Testis (tissue), 3 donors: ENCODE results near the gene CDC42. TPM values are rescaled to one million over a fixed set of nuclear protein-coding genes. Genes with fewer than 3 reads are reported as not detected.

Experiments used
- DNase-seq: peaks from one replicate; pipeline ENCODE4 v3.0.0-alpha.2; 2019
- H3K27ac ChIP-seq, 2 donors: fragments of 200-600 bp; sonication (generic); one replicate each; pipeline ENCODE4 v1.5.1; 2019
- H3K27me3 ChIP-seq: fragments of 200-600 bp; sonication (generic); one replicate; pipeline ENCODE4 v1.5.1; 2019
- H3K36me3 ChIP-seq: fragments of 200-600 bp; sonication (generic); one replicate; pipeline ENCODE4 v1.5.1; 2017; ENCODE audit warnings: low read depth; ENCODE audit errors: missing control alignments
- H3K4me1 ChIP-seq: fragments of 200-600 bp; sonication (generic); one replicate; pipeline ENCODE4 v1.5.1; 2019
- H3K4me3 ChIP-seq, 2 donors: fragments of 200-600 bp; sonication (generic); one replicate each; pipeline ENCODE4 v1.5.1; 2017 to 2019
- H3K9me3 ChIP-seq: fragments of 200-600 bp; sonication (generic); one replicate; pipeline ENCODE4 v1.5.1; 2017
- POLR2A ChIP-seq: fragments of 450-650 bp; IDR thresholded peaks from one replicate; pipeline ENCODE4 v1.6.1; 2017; ENCODE audit warnings: antibody characterized with exemption, mild to moderate bottlenecking, moderate library complexity
- WGBS, 2 donors: methylation state at CpG; one replicate each; pipeline ENCODE4 v1.1.5; 2018; 5-methylcytosine and 5-hydroxymethylcytosine counted together
- intact Hi-C: fragments of 100-400 bp; cut with DNase I; formaldehyde crosslinking; loops from one replicate; pipeline ENCODE4 v1.15.1; 2023; ENCODE audit warnings: low total_unique reads
- polyA plus RNA-seq: library from polyadenylated mRNA; stranded (reverse); fragments of 350-450 nt; fragmentation: Illumina TruSeq; extraction: RNeasy Lipid Tissue Mini Kit (QIAGEN cat#74804); gene quantifications from one replicate; pipeline ENCODE4 v1.2.3, GENCODE V29; 2014; ENCODE audit warnings: low read depth, low replicate concordance; ENCODE audit not compliant: insufficient read depth
- total RNA-seq, 2 donors: library from RNA; depleted of rRNA; stranded (reverse); fragments of >200 nt; gene quantifications; one replicate each; pipeline ENCODE4 v1.2.3, GENCODE V29; 2016
- TF ChIP-seq, protein P1 (sequence below), 3 experiments: fragments of 450-650 bp in 2 of 3; fragments of 200-600 bp in 1 of 3; sonication (generic) in 1 of 3; IDR thresholded peaks; one replicate each; pipeline ENCODE4 v1.5.1; 2016 to 2019; ENCODE audit warnings: antibody characterized with exemption in 3 of 3, mild to moderate bottlenecking in 2 of 3, moderate library complexity in 1 of 3

CDC42 gene
- total and polyA plus RNA-seq, 3 donors from 2014 or later, result 139 to 152 (median 147) TPM

DNA sequence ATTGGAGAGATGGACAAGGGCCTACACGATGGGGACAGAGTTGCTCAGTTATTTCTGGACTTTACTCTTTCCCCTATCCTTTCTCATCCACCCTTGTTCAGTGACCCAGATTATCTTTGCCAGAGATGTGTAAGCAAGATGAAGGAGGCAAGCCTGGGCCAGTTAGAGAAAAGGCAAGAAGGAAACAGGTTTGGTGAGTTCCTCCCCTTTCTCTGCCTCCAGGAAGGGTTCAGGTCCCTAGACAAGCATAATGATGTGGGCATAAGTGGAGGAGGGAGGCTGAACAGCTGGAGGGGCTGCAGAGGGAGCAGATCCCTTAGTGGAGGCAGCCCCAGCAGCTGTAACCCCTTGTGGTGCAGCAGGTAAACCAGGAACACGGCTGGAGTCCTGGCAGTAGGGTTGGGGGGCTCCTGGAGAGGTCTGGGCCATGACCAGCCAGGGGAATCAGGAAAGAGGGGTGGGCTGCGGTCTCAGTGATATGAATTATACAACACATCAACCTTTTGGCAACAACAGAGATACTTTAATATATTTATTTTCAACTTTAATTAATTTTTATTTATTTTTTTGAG, 9.2 kb upstream of the CDC42 start:
- no peak for TF ChIP-seq POLR2A
- TF ChIP-seq, protein P1, sequence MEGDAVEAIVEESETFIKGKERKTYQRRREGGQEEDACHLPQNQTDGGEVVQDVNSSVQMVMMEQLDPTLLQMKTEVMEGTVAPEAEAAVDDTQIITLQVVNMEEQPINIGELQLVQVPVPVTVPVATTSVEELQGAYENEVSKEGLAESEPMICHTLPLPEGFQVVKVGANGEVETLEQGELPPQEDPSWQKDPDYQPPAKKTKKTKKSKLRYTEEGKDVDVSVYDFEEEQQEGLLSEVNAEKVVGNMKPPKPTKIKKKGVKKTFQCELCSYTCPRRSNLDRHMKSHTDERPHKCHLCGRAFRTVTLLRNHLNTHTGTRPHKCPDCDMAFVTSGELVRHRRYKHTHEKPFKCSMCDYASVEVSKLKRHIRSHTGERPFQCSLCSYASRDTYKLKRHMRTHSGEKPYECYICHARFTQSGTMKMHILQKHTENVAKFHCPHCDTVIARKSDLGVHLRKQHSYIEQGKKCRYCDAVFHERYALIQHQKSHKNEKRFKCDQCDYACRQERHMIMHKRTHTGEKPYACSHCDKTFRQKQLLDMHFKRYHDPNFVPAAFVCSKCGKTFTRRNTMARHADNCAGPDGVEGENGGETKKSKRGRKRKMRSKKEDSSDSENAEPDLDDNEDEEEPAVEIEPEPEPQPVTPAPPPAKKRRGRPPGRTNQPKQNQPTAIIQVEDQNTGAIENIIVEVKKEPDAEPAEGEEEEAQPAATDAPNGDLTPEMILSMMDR (IDR thresholded peaks at IDR 0.05), result no peak
- no peak for DNase-seq
- Histone ChIP-seq H3K9me3 (no peaks in the 10 kb centered on the region), H3K36me3 (no peaks in the 10 kb centered on the region), H3K4me3 (no peak overlapping the region), H3K27me3 (no peaks in the 10 kb centered on the region), H3K4me1 (no peaks in the 10 kb centered on the region), H3K27ac (no peak overlapping the region)
- WGBS, 2 donors, result 81 to 83% methylated on average over 3 of the region's 3 CpGs
- intact Hi-C loops, result no loop called here

- TF ChIP-seq, protein P1 (IDR thresholded peaks at IDR 0.05), result no peak
- no peak for TF ChIP-seq POLR2A
- intact Hi-C loops, result no loop called here
- Histone ChIP-seq H3K9me3 (no peaks in the 10 kb centered on the region), H3K4me1 (no peaks in the 10 kb centered on the region), H3K27me3 (no peaks in the 10 kb centered on the region), H3K27ac (no peak overlapping the region), H3K36me3 (no peaks in the 10 kb centered on the region), H3K4me3 (no peak overlapping the region)
- no peak for DNase-seq
- WGBS, 2 donors, result 76 to 79% methylated on average over 3 of the region's 3 CpGs
Measured at GRCh38 chr1:22044690-22045420, 7.7 kb upstream of the CDC42 start.

DNA sequence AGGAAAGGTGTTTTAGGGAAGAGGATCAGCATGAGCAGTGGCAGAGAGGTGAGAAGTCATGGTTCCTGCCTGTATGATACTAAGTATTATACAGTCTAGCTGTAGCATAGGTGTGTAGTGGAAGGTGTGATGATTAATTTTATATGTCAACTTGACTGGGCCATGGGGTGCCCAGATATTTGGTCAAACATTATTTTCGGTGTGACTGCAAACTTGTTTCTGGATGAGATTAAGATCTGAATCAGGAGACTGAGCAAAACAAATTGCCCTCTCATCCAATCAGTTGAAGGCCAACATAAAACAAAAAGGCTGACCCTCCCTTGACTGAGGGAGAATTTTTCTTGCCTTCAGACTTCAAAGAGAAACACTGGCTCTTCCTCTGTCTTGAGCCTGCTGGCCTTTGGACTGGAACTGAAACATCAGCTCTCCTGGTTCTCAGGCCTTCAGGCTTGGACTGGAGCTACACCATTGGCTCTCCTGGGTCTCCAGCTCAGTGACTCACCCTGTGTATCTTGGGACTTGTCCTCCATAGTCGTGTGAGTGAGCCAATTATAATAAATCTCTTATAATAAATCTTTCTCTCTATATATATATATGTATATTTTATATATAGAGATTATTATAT, 6.8 kb upstream of the CDC42 start:
- Histone ChIP-seq H3K27me3 (no peaks in the 10 kb centered on the region), H3K27ac (no peak overlapping the region), H3K4me1 (no peaks in the 10 kb centered on the region), H3K4me3 (no peak overlapping the region), H3K9me3 (no peaks in the 10 kb centered on the region), H3K36me3 (no peaks in the 10 kb centered on the region)
- 79 to 86% methylated on average over 2 of the region's 2 CpGs for WGBS, 2 donors
- intact Hi-C loops, result no loop called here
- DNase-seq, result no peak
- TF ChIP-seq, protein P1 (IDR thresholded peaks at IDR 0.05), result no peak
- TF ChIP-seq POLR2A, result no peak

- H3K27me3 ChIP-seq, result no peaks in the 10 kb centered on the region
- WGBS, 2 donors, result 79 to 80% methylated on average over 8 of the region's 8 CpGs
Measured at GRCh38 chr1:22048351-22049192, 3.9 kb upstream of the CDC42 start.

More at GRCh38 chr1:22048351-22049192, 3.9 kb upstream of the CDC42 start:
- peaks cover 3% of the 10 kb centered on the region for H3K4me1 ChIP-seq
- no peak overlapping the region for H3K4me3 ChIP-seq
- intact Hi-C loops, result no loop called here
- no peaks in the 10 kb centered on the region for H3K36me3 ChIP-seq
- DNase-seq, result no peak
- no peak for TF ChIP-seq POLR2A
- TF ChIP-seq, protein P1 (IDR thresholded peaks at IDR 0.05), result no peak
- H3K9me3 ChIP-seq, result no peaks in the 10 kb centered on the region
- no peak overlapping the region for H3K27ac ChIP-seq
